Astrocyte (in vitro differentiated cells and primary cell): ENCODE results near the gene WNT7B. TPM values are rescaled to one million over a fixed set of nuclear protein-coding genes. Genes with fewer than 3 reads are reported as not detected.

Experiments
- DNase-seq: peaks from one replicate; pipeline ENCODE4 v3.0.0-alpha.2; 2010; ENCODE audit warnings: low read depth
- FAIRE-seq: peaks from 2 replicates; lab custom pipeline; 2011; peaks lifted over from hg19 to GRCh38; lab: Jason Lieb, UNC
- H2AFZ ChIP-seq: 2 replicates; pipeline ENCODE4 v1.6.0; 2012; ENCODE audit warnings: low read depth, low read length, inconsistent platforms
- H3K27ac ChIP-seq: 2 replicates; pipeline ENCODE4 v1.5.1; 2011; ENCODE audit warnings: low read depth, low read length, inconsistent platforms
- H3K27me3 ChIP-seq: 2 replicates; pipeline ENCODE4 v1.6.0; 2011; ENCODE audit warnings: low read length, inconsistent platforms; ENCODE audit not compliant: insufficient read depth
- H3K36me3 ChIP-seq: 2 replicates; pipeline ENCODE4 v1.5.1; 2011; ENCODE audit warnings: low read length, inconsistent platforms; ENCODE audit not compliant: insufficient read depth
- H3K4me1 ChIP-seq: 2 replicates; pipeline ENCODE4 v1.5.1; 2011; ENCODE audit warnings: low read length, inconsistent platforms; ENCODE audit not compliant: insufficient read depth
- H3K4me2 ChIP-seq: 2 replicates; pipeline ENCODE4 v1.6.0; 2012; ENCODE audit warnings: low read length, inconsistent platforms
- H3K4me3 ChIP-seq: 2 replicates; pipeline ENCODE4 v1.5.1; 2011; ENCODE audit warnings: low read depth, mild to moderate bottlenecking, low read length, inconsistent platforms; ENCODE audit not compliant: insufficient read depth
- H3K79me2 ChIP-seq: 2 replicates; pipeline ENCODE4 v1.6.0; 2012; ENCODE audit warnings: mild to moderate bottlenecking, low read length, inconsistent platforms; ENCODE audit not compliant: insufficient read depth
- H3K9ac ChIP-seq: 2 replicates; pipeline ENCODE4 v1.6.0; 2012; ENCODE audit warnings: mild to moderate bottlenecking, low read length, inconsistent platforms
- H3K9me3 ChIP-seq: 2 replicates; pipeline ENCODE4 v1.5.1; 2012; ENCODE audit warnings: low read depth, mild to moderate bottlenecking, low read length, inconsistent platforms; ENCODE audit not compliant: insufficient read depth
- H4K20me1 ChIP-seq: 2 replicates; pipeline ENCODE4 v1.6.0; 2012; ENCODE audit warnings: low read length, inconsistent platforms; ENCODE audit not compliant: insufficient read depth
- H3K27ac Mint-ChIP-seq: one replicate; pipeline ENCODE4 v1.8.0; 2021; ENCODE audit warnings: mild to moderate bottlenecking, mixed read lengths; ENCODE audit not compliant: unreplicated experiment
- H3K27me3 Mint-ChIP-seq: one replicate; pipeline ENCODE4 v1.8.0; 2021; ENCODE audit warnings: low read depth, mixed read lengths; ENCODE audit not compliant: unreplicated experiment
- H3K36me3 Mint-ChIP-seq: one replicate; pipeline ENCODE4 v1.8.0; 2021; ENCODE audit warnings: low read depth, mixed read lengths; ENCODE audit not compliant: unreplicated experiment
- H3K4me1 Mint-ChIP-seq: one replicate; pipeline ENCODE4 v1.8.0; 2021; ENCODE audit warnings: low read depth, mixed read lengths; ENCODE audit not compliant: unreplicated experiment
- H3K4me3 Mint-ChIP-seq: one replicate; pipeline ENCODE4 v1.8.0; 2021; ENCODE audit warnings: mild to moderate bottlenecking, moderate library complexity, mixed read lengths; ENCODE audit not compliant: unreplicated experiment
- H3K9me3 Mint-ChIP-seq: one replicate; pipeline ENCODE4 v1.8.0; 2021; ENCODE audit warnings: mild to moderate bottlenecking, mixed read lengths; ENCODE audit not compliant: unreplicated experiment
- EZH2 ChIP-seq: IDR thresholded peaks from 2 replicates; pipeline ENCODE4 v1.6.1; 2012; ENCODE audit warnings: mild to moderate bottlenecking, low read length, inconsistent platforms; ENCODE audit not compliant: insufficient read depth
- total RNA-seq: library from RNA; stranded (reverse); gene quantifications from 2 replicates; pipeline ENCODE4 v1.2.1, GENCODE V29; 2021
- TF ChIP-seq, protein P1 (sequence below): IDR thresholded peaks from 2 replicates; pipeline ENCODE4 v1.5.1; 2011; ENCODE audit warnings: low read depth, mild to moderate bottlenecking, inconsistent platforms, low read length, moderate library complexity; ENCODE audit not compliant: insufficient read depth

The WNT7B gene
- total RNA-seq, 1 donor from 2014 or later, result 1.7 TPM

- peaks cover 4% of the 10 kb centered on the region for H3K79me2 ChIP-seq
- H3K4me2 ChIP-seq, result peak overlapping the region; percentile 75
- Mint-ChIP-seq H3K4me1 (no peaks in the 10 kb centered on the region), H3K36me3 (no peaks in the 10 kb centered on the region), H3K27me3 (peaks cover 27% of the 10 kb centered on the region), H3K9me3 (no peaks in the 10 kb centered on the region), H3K4me3 (no peak overlapping the region), H3K27ac (no peak overlapping the region)
- peak overlapping the region; percentile 81 for H3K27ac ChIP-seq
- no peaks in the 10 kb centered on the region for H3K9me3 ChIP-seq
- H4K20me1 ChIP-seq, result no peaks in the 10 kb centered on the region
- H2AFZ ChIP-seq, result peak overlapping the region; percentile 52
- peaks cover 40% of the 10 kb centered on the region for H3K4me1 ChIP-seq
- no peak overlapping the region for H3K4me3 ChIP-seq
- FAIRE-seq (peak; percentile 67), DNase-seq (peak; percentile 94)
- no peaks in the 10 kb centered on the region for H3K27me3 ChIP-seq
- no peaks in the 10 kb centered on the region for H3K36me3 ChIP-seq
- peak overlapping the region; percentile 72 for H3K9ac ChIP-seq
- TF ChIP-seq, protein P1, sequence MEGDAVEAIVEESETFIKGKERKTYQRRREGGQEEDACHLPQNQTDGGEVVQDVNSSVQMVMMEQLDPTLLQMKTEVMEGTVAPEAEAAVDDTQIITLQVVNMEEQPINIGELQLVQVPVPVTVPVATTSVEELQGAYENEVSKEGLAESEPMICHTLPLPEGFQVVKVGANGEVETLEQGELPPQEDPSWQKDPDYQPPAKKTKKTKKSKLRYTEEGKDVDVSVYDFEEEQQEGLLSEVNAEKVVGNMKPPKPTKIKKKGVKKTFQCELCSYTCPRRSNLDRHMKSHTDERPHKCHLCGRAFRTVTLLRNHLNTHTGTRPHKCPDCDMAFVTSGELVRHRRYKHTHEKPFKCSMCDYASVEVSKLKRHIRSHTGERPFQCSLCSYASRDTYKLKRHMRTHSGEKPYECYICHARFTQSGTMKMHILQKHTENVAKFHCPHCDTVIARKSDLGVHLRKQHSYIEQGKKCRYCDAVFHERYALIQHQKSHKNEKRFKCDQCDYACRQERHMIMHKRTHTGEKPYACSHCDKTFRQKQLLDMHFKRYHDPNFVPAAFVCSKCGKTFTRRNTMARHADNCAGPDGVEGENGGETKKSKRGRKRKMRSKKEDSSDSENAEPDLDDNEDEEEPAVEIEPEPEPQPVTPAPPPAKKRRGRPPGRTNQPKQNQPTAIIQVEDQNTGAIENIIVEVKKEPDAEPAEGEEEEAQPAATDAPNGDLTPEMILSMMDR, result no peak
- TF ChIP-seq EZH2, result no peak
Measured at GRCh38 chr22:45997077-45997776, 20.3 kb upstream of the WNT7B start.

GRCh38 chr22:45996241-45997076, 19.5 kb upstream of the WNT7B start:
- peaks cover 33% of the 10 kb centered on the region for H3K27me3 Mint-ChIP-seq
- Histone ChIP-seq H3K4me3 (no peak overlapping the region), H2AFZ (no peak overlapping the region), H3K9me3 (no peaks in the 10 kb centered on the region), H4K20me1 (no peaks in the 10 kb centered on the region), H3K9ac (peak overlapping the region; percentile 72), H3K79me2 (peaks cover 4% of the 10 kb centered on the region), H3K4me2 (peak overlapping the region; percentile 75), H3K27me3 (no peaks in the 10 kb centered on the region), H3K27ac (peak overlapping the region; percentile 81), H3K4me1 (peaks cover 33% of the 10 kb centered on the region), H3K36me3 (no peaks in the 10 kb centered on the region)
- no peaks in the 10 kb centered on the region for H3K36me3 Mint-ChIP-seq
- H3K4me1 Mint-ChIP-seq, result no peaks in the 10 kb centered on the region
- no peaks in the 10 kb centered on the region for H3K9me3 Mint-ChIP-seq
- TF ChIP-seq EZH2, result no peak
- TF ChIP-seq, protein P1, result no peak
- no peak overlapping the region for H3K27ac Mint-ChIP-seq
- H3K4me3 Mint-ChIP-seq, result no peak overlapping the region
- no peak for FAIRE-seq
- peak; percentile 65 for DNase-seq
